MG63 (cell line): Measurements from ENCODE around the gene ITSN1. TPM values are rescaled to one million over a fixed set of nuclear protein-coding genes. Genes with fewer than 3 reads are reported as not detected.
"Not testable (repeated sequence)": the region's sequence is repeated elsewhere in the genome, so short reads cannot be mapped to it uniquely, and the experiment has no call there.

Experiments used
- DNase-seq: peaks from one replicate; pipeline ENCODE4 v3.0.0-alpha.2; 2020
- H3K27me3 ChIP-seq: fragments of 250-450 bp; sonication (Bioruptor Pico); 2 replicates; pipeline ENCODE4 v1.5.1; 2020; ENCODE audit warnings: mild to moderate bottlenecking, moderate library complexity
- H3K36me3 ChIP-seq: fragments of 250-450 bp; sonication (Bioruptor Pico); 2 replicates; pipeline ENCODE4 v1.5.1; 2020; ENCODE audit warnings: mild to moderate bottlenecking, moderate library complexity
- H3K4me3 ChIP-seq: fragments of 250-450 bp; sonication (Bioruptor Pico); 2 replicates; pipeline ENCODE4 v1.5.1; 2020; ENCODE audit warnings: mild to moderate bottlenecking, moderate library complexity
- H3K9me3 ChIP-seq: fragments of 250-450 bp; sonication (Bioruptor Pico); 2 replicates; pipeline ENCODE4 v1.5.1; 2020; ENCODE audit warnings: mild to moderate bottlenecking, moderate library complexity
- total RNA-seq: library from RNA; depleted of rRNA; stranded (reverse); fragments of >200 nt; shearing (Covaris generic); gene quantifications from 2 replicates; pipeline ENCODE4 v1.2.3, GENCODE V29; 2014; ENCODE audit warnings: low replicate concordance

The ITSN1 gene
- total RNA-seq, 1 experiment from 2014 or later = 7.7 TPM

- H3K36me3 ChIP-seq = peaks cover 87% of the 10 kb centered on the region
- no peaks in the 10 kb centered on the region for H3K9me3 ChIP-seq
- no peak overlapping the region for H3K4me3 ChIP-seq
- no peaks in the 10 kb centered on the region for H3K27me3 ChIP-seq
- no peak for DNase-seq
Observed at GRCh38 chr21:33908760-33909159, 266.5 kb downstream of the ITSN1 start.

- DNase-seq = no peak
- H3K4me3 ChIP-seq = no peak overlapping the region
- no peaks in the 10 kb centered on the region for H3K27me3 ChIP-seq
- no peaks in the 10 kb centered on the region for H3K9me3 ChIP-seq
- peaks cover 77% of the 10 kb centered on the region for H3K36me3 ChIP-seq
Observed at GRCh38 chr21:33909756-33910155, 267.5 kb downstream of the ITSN1 start.

- no peaks in the 10 kb centered on the region for H3K9me3 ChIP-seq
- no peak for DNase-seq
- H3K4me3 ChIP-seq = peak overlapping the region; percentile 86
- no peaks in the 10 kb centered on the region for H3K27me3 ChIP-seq
- peaks cover 40% of the 10 kb centered on the region for H3K36me3 ChIP-seq
Observed at GRCh38 chr21:33914188-33914587, 271.9 kb downstream of the ITSN1 start.

- DNase-seq = peak; percentile 98
- Histone ChIP-seq H3K36me3 (peaks cover 27% of the 10 kb centered on the region), H3K9me3 (no peaks in the 10 kb centered on the region)
Observed at GRCh38 chr21:33915368-33916199, 273.3 kb downstream of the ITSN1 start, which contains the start of gene ATP5PO. TSS of gene ATP5PO (minus strand) at chr21:33915804. CDS start at chr21:33915763, 41 bp downstream.

GRCh38 chr21:33916200-33916567 lies 273.9 kb downstream of the ITSN1 start:
- DNase-seq = no peak
- peaks cover 21% of the 10 kb centered on the region for H3K36me3 ChIP-seq
- no peaks in the 10 kb centered on the region for H3K9me3 ChIP-seq
- H3K27me3 ChIP-seq = no peaks in the 10 kb centered on the region
- H3K4me3 ChIP-seq = peak overlapping the region; percentile 86

More at GRCh38 chr21:33915368-33916199, 273.3 kb downstream of the ITSN1 start, which contains the start of gene ATP5PO:
- Histone ChIP-seq H3K27me3 (no peaks in the 10 kb centered on the region), H3K4me3 (peak within 1 kb of the TSS; percentile 86)

- Histone ChIP-seq H3K9me3 (no peaks in the 10 kb centered on the region), H3K27me3 (no peaks in the 10 kb centered on the region), H3K36me3 (peaks cover 10% of the 10 kb centered on the region), H3K4me3 (no peak overlapping the region)
- DNase-seq = no peak
Observed at GRCh38 chr21:33917421-33917820, 275.1 kb downstream of the ITSN1 start.

- no peak overlapping the region for H3K4me3 ChIP-seq
- DNase-seq = peak; percentile 61
- no peaks in the 10 kb centered on the region for H3K27me3 ChIP-seq
- H3K9me3 ChIP-seq = no peaks in the 10 kb centered on the region; the same call in 1 of the 2 replicates
- H3K36me3 ChIP-seq = no peaks in the 10 kb centered on the region
Observed at GRCh38 chr21:33924079-33924765, 281.9 kb downstream of the ITSN1 start.

- H3K9me3 ChIP-seq = no peaks in the 10 kb centered on the region; the same call in 1 of the 2 replicates
- peak; percentile 12 for DNase-seq
- no peaks in the 10 kb centered on the region for H3K27me3 ChIP-seq
- H3K36me3 ChIP-seq = no peaks in the 10 kb centered on the region
- no peak overlapping the region for H3K4me3 ChIP-seq
Observed at GRCh38 chr21:33924766-33925100, 282.4 kb downstream of the ITSN1 start.

- H3K27me3 ChIP-seq, H3K36me3 ChIP-seq, DNase-seq, H3K4me3 ChIP-seq, H3K9me3 ChIP-seq: not testable (repeated sequence)
Observed at GRCh38 chr21:33926248-33926647, 283.9 kb downstream of the ITSN1 start.

- H3K4me3 ChIP-seq = peak overlapping the region; percentile 25; the same call in 1 of the 2 replicates
- H3K9me3 ChIP-seq = not testable (repeated sequence)
Observed at GRCh38 chr21:33931052-33931798, 288.9 kb downstream of the ITSN1 start.

GRCh38 chr21:33931799-33932390 lies 289.6 kb downstream of the ITSN1 start:
- no peaks in the 10 kb centered on the region for H3K9me3 ChIP-seq
- H3K27me3 ChIP-seq = no peaks in the 10 kb centered on the region
- no peak for DNase-seq
- no peaks in the 10 kb centered on the region for H3K36me3 ChIP-seq
- H3K4me3 ChIP-seq = peak overlapping the region; percentile 25

More at GRCh38 chr21:33931052-33931798, 288.9 kb downstream of the ITSN1 start:
- H3K36me3 ChIP-seq, DNase-seq, H3K27me3 ChIP-seq: not testable (repeated sequence)

- Histone ChIP-seq H3K27me3 (no peaks in the 10 kb centered on the region), H3K4me3 (no peak overlapping the region), H3K9me3 (no peaks in the 10 kb centered on the region), H3K36me3 (no peaks in the 10 kb centered on the region)
- DNase-seq = no peak
Observed at GRCh38 chr21:33932731-33933130, 290.4 kb downstream of the ITSN1 start.

- Histone ChIP-seq H3K4me3 (no peak overlapping the region), H3K36me3 (no peaks in the 10 kb centered on the region), H3K27me3 (no peaks in the 10 kb centered on the region), H3K9me3 (no peaks in the 10 kb centered on the region)
- no peak for DNase-seq
Observed at GRCh38 chr21:33936301-33937038, 294.2 kb downstream of the ITSN1 start.

GRCh38 chr21:33937146-33937545 lies 294.8 kb downstream of the ITSN1 start:
- DNase-seq = no peak
- no peak overlapping the region for H3K4me3 ChIP-seq
- no peaks in the 10 kb centered on the region for H3K9me3 ChIP-seq
- no peaks in the 10 kb centered on the region for H3K27me3 ChIP-seq
- no peaks in the 10 kb centered on the region for H3K36me3 ChIP-seq

GRCh38 chr21:33937931-33938339 lies 295.6 kb downstream of the ITSN1 start:
- Histone ChIP-seq H3K9me3 (no peaks in the 10 kb centered on the region), H3K27me3 (no peaks in the 10 kb centered on the region), H3K4me3 (no peak overlapping the region), H3K36me3 (no peaks in the 10 kb centered on the region)
- no peak for DNase-seq

GRCh38 chr21:33938381-33938780 lies 296.1 kb downstream of the ITSN1 start:
- Histone ChIP-seq H3K4me3 (no peak overlapping the region), H3K27me3 (no peaks in the 10 kb centered on the region), H3K9me3 (no peaks in the 10 kb centered on the region), H3K36me3 (no peaks in the 10 kb centered on the region)
- no peak for DNase-seq
